ENCODE results near the gene GRK4.
"Not testable (repeated sequence)": the region's sequence is repeated elsewhere in the genome, so short reads cannot be mapped to it uniquely, and the experiment has no call there.

GRK4 gene

GRCh38 chr4:2958446-2958845, 4.9 kb upstream of the GRK4 start:
- DNase-seq (ENCODE audit: low read depth in 2 of 2): no peak

DNA sequence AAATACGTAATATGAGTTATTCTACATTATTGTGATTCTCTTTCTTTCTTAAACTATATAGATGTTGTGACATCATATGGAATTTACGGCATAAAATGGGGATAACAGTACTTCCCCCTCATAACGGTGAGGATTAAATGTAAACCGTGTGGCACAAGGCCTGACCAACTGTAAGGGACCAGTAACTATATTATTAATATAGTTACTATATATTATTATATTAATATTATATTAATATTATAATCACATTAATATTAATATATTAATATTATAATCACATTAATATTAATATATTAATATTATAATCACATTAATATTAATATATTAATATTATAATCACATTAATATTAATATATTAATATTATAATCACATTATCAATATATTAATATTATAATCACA, 2.9 kb upstream of the GRK4 start:
- not testable (repeated sequence) for DNase-seq (ENCODE audit: low read depth in 2 of 2)

DNA sequence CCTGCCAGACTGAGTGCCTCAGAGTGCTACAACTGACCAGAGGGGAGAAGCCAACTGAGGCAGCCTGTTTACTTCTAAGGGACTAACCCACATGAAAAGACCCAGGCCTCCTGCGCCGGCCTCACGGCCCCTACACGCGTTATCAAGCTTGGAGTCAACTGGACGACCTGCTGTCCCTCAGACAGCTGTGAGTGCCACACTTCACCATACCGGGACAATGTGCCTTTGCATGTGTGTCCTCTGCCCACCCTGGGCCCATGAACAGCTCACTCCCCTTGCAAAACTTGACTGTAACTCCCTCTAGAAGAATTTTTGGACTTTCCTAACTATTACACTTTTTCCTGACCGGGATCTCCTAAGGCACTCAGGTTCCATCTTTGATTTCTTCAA, 2.0 kb upstream of the GRK4 start:
- DNase-seq (ENCODE audit: low read depth in 2 of 2): no peak

DNA sequence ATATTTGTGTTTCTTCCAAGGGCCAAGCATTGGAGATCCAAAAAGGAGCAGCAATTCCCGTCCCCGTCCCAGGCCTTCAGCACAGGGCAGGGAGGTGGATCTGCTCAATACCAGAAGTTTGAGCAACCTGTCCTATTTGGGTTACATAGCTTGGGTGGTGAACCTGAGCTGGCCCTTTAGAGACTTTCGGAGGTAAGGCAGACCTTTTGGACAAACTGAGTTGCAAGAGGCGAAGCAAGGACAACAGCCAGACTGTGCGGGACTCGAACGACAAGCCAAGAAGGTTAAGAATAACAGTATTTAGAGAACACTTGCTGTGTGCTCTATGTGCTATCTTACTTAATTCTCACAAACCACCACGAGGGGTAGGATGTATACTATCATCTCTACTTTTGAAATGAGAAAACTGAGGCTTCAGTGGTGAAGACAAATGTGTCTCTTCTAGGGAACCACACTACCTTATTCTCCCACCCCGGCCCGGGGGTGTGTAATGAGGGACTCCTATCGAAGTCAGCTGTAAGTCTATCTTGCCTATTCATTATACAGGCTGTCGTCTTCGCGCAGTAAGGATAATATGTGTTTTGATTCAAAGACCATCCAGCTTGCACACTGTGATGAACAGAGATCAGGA, 1.4 kb upstream of the GRK4 start:
- DNase-seq (ENCODE audit: low read depth in 2 of 2): peak; percentile 40 to 52

DNA sequence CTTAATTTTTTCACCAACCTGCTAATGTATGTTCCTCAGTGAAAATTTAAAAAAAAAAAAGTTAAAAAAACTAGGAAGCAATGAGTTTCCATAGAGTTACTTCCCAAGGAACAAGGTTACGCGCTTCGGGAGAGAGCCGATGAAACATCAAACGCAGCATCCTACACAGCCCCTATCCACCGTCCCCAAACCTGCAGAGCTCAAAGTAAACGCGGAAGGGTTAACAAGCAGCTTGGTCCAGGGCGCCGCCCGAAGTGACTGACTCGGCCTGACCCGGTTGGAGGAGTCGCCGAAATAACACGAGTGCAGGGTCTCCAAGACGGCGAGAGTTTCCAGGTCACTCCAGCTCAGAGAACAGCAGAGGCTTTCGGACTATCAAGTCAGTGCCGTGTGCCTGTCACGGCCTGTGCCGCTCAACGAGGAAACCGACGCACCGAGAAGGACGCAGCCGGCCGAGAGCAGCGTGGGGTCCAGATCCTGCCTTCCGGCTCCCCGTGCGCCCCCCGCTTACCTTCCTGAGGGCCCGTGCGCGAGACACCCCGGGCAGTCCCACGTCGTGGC, 677 bp upstream of the GRK4 start:
- no peak for DNase-seq (ENCODE audit: low read depth in 2 of 2)

DNA sequence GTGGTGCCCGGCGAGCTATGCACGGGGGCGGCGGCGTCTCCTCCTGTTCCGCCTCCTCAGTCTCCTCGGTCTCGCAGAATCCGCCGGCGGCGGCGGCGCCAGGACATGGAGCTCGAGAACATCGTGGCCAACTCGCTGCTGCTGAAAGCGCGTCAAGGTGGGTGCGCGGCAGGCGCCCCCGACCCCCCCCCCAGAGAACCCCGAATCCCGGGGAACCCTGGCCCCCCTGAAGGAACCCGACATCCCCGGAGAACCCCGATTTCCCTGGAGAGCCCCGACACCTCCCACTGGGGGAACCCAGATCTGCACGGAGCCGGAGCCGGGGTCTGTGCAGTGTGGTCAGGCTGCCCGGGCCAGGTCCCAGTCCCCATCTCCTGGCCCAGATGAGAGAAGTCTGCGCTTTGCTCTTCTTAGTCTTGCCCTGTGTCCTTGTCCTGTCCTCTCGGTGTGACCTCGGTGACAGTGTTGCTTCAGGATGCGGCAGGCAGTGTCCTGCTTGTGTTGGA, 648 bp downstream of the GRK4 start:
- DNase-seq (ENCODE audit: low read depth in 2 of 2): no peak

DNA sequence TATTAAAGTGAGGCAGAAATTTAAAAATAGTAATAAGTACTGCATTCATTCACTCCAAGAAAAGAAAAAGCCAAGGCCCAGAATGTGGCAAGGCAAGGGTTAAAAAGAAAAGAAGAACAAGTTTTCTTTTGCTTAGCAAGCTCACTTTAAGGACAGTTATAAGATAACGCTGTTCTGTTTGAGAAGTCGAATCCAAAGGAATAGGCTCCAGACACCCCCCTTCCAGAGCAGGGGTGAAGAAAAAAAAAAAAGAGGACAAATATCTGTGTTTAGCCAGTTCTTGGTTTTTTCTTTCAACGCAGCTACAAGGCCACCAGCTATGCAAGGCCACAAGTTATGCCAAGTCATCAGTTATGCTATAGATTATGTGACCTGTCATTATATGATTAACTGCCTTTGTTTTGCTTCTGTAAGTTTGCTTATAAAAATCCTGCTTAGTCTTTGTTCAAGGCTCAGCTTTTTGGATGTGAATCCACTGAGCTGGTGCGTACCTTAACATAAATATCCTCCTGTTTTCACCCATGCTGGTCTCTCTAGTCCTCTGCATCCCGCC, 1.4 kb downstream of the GRK4 start:
- DNase-seq (ENCODE audit: low read depth in 2 of 2): no peak

DNA sequence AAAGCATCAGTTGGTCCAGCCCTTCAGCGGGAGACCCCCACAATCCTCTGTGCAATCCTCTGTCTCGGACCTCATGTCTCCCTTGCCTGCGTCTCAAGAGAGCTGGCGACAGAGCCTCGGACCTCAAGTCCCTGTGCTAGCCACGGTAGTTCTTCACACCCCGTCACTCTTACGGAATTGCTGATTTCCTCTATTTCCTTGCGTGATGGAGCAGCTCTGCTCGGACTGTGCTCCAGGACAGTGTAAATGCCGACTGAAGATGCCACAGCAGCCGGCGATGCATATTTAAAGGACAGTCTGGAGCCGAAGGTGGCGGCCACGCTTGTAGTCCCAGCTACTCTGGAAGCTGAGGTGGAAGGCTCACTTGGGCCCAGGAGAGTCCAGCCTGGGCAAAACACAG, 1.9 kb downstream of the GRK4 start:
- DNase-seq (ENCODE audit: low read depth in 2 of 2): no peak

- DNase-seq (ENCODE audit: low read depth in 2 of 2): no peak
Measured at GRCh38 chr4:2968381-2968780, 5.0 kb downstream of the GRK4 start.

GRCh38 chr4:2971275-2971674, 7.9 kb downstream of the GRK4 start:
- DNase-seq (ENCODE audit: low read depth in 2 of 2): no peak

DNA sequence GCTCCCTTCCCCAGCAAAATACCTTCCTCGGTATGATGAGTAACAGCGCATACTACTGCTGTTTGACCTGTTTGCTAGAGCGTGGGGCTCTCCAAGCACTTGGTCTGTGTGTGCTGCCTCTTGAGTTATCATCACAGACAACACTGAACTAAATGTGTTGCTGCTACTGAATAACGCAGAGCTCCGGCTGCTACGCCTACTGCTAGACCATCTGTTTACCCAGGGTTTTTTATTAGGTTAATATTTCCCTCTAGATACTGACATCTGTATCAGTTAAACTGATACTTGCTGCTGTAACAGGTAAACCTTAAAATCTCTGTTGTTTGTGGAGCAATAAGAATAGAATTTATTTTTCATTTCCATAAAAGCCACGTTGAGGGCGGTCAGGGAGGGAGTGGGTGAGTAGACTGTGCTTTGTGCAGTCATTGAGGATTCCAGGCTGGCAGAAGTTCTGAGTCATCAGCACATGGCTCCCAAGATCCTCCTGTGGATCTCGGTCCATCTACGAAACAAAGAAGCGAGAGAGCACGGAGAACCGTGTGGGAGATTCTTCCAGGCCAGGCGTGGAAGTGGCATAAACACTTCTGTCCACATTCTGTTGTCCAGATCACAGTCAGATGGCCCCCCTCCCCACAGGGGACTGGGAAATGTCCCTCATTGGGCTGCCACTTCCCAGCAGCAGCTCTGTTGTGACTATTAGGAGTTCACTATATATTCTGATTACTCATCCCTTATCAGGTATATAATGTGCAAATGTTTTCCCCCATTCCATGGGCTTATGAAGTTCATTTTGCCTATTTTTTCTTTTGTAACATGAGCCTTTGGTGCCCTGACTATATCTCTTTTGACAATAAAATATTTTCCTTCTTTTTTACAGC, 14.1 kb downstream of the GRK4 start:
- no peak for DNase-seq (ENCODE audit: low read depth in 2 of 2)

- no peak for DNase-seq (ENCODE audit: low read depth in 2 of 2)
Measured at GRCh38 chr4:2981256-2981819, 18.0 kb downstream of the GRK4 start.

DNA sequence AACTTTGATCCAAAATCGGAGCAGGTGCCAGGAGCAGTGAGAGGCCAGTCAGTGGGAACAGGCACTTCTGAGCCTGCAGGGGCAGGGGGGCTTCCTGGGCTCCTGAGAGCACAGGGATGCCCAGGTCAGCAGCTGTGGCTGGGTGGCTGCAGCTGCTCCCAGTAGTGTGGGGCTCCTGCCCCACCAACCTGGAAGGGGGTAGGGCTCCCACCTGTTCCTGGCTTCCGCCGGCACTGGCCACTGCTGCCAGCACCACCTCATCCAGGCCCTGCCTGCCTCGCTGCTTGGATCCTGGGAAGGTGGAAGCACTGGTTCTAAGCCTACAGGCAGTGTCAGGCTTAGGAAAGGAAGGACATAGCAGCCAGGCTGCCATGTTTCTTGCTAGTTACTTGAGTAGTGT, 18.6 kb downstream of the GRK4 start:
- DNase-seq (ENCODE audit: low read depth in 2 of 2): no peak

GRCh38 chr4:2983715-2984114, 20.3 kb downstream of the GRK4 start:
- not testable (repeated sequence) for DNase-seq (ENCODE audit: low read depth in 2 of 2)

DNA sequence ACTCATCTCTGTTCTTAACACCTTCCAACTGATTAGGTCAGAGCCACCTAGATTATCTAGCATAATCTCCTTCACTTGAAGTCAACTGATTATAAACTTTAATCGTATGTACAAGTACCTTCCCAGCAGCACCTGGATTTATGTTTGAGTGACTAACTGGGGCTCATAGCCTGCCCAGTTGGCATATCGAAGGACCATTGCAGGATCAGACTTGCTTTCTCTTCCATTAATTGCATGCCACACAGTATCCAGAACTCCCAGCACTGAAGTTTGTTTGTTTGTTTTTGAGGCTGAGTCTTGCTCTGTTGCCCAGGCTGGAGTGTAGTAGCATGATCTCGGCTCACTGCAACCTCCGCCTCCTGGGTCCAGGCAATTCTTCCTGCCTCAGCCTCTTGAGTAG, 27.9 kb downstream of the GRK4 start:
- DNase-seq (ENCODE audit: low read depth in 2 of 2): no peak

DNA sequence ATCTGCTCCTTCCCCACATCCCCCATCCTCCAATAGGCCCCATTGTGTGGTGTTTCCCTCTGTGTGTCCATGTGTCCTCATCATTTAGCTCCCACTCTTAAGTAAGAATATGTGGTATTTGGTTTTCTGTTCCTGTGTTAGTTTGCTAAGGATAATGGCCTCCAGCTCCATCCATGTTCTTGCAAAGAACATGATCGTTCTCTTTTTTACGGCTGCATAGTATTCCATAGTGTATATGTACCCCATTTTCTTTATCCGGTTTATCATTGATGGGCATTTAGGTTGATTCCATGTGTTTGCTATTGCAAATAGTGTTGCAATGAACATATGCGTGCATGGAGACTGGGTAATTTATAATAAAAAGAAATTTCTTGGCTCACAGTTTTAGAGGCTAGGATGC, 31.5 kb downstream of the GRK4 start:
- DNase-seq (ENCODE audit: low read depth in 2 of 2): no peak

DNA sequence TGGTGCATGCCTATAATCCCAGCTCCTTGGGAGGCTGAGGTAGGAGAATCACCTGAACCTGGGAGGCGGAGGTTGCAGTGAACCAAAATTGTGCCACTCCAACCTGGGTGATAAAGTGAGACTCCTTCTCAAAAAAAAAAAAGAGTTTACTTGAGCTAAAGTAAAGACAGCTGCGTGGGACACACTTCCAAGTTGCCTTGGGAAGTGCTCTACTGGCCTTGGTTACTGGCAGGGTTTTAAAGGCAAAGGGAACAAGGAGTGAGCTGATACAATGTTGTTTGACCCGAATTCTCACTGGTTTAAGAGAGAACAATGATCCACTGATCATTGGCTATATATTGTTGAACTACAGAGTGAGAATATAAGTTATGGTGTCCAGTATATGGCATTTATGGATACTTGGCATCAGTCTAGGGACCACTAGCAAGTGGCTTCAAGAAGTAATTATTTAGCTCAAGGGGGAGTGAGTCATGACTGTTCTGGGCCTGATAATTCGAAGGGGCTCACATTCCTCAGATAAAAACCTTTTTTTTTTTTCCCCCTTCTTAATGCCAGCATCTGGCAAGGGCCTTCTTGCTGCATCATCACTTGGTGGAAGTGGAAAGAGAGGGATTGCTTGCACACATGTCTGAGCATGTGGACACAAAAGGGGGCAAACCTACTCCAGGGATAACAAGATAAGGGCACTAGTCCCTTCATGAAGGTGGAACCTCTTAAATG, 32.3 kb downstream of the GRK4 start:
- DNase-seq (ENCODE audit: low read depth in 2 of 2): no peak

- DNase-seq (ENCODE audit: low read depth in 2 of 2): no peak
Measured at GRCh38 chr4:2996415-2996814, 33.0 kb downstream of the GRK4 start.

- no peak for DNase-seq (ENCODE audit: low read depth in 2 of 2)
Measured at GRCh38 chr4:3007724-3008123, 44.4 kb downstream of the GRK4 start.

GRCh38 chr4:3009422-3009821, 46.1 kb downstream of the GRK4 start:
- DNase-seq (ENCODE audit: low read depth in 2 of 2): no peak

DNA sequence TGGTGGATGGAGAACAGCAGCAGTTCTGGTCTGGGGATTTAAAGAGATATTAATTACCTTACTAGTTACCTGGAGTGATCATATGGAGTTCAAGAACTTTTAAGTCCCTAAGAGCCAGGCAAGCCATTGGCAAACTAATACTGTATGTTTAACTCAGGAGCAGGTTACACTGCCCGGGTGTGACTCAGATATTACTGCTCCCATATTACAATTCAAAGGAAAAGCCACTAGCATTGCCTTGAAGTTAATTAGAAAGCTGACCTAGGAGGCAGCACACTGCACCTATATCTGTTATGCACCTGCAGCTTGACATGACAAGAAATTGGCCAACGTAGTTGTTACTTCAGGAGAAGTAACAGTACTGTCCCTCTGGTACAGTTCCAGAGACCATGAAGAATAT, 47.2 kb downstream of the GRK4 start:
- DNase-seq (ENCODE audit: low read depth in 2 of 2): no peak

DNA sequence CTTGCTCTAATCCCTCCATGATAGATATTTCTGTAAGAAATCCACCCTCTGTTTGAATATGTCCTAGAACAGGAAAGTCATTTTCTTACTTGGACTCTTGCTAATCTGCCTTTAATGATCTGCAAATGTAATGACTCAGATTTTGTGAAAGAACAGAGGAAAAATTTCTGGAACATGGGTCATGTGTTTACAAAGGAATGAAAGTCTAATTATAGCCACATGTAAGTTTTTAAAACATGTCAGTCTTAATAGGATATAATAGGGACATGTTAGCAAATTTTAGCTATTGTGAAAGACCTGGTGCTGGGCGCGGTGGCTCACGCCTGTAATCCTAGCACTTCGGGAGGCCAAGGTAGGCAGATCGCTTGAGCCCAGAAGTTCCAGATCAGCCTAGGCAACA, 47.6 kb downstream of the GRK4 start:
- DNase-seq (ENCODE audit: low read depth in 2 of 2): no peak

Data from activated CD4-positive, alpha-beta T cell treated with anti-CD3 and anti-CD28 coated beads for 24 hours (primary cell).